Natural killer cell (primary cell): Measurements from ENCODE around the gene SLC5A6. TPM values are rescaled to one million over a fixed set of nuclear protein-coding genes. Genes with fewer than 3 reads are reported as not detected.

Source experiments
- ATAC-seq, 3 donors: fragments of 150-1000 bp in 2 of 3; fragments of 200-7000 bp in 1 of 3; cut with Tn5 transposase; 1 replicate in 1 of 3; 2 replicates in 2 of 3; pipeline ENCODE4 v1.10.0; 2021; ENCODE audit warnings: mild to moderate bottlenecking in 2 of 3, moderate library complexity in 2 of 3
- DNase-seq, 2 donors: peaks; one replicate each; pipeline versions ENCODE4 v3.0.0 to v3.0.0-alpha.2; 2013 to 2021; ENCODE audit warnings: mixed read lengths in 1 of 2
- H3K27ac ChIP-seq: one replicate; pipeline ENCODE4 v1.5.1; 2013; ENCODE audit warnings: mild to moderate bottlenecking, low read length
- H3K27me3 ChIP-seq: one replicate; pipeline ENCODE4 v1.6.1; 2013; ENCODE audit warnings: low read length; ENCODE audit not compliant: control insufficient read depth, insufficient read depth
- H3K36me3 ChIP-seq: one replicate; pipeline ENCODE4 v1.6.1; 2013; ENCODE audit warnings: low read length; ENCODE audit not compliant: control insufficient read depth, insufficient read depth
- H3K4me1 ChIP-seq: one replicate; pipeline ENCODE4 v1.6.1; 2013; ENCODE audit warnings: low read length; ENCODE audit not compliant: control insufficient read depth, insufficient read depth
- H3K4me3 ChIP-seq: one replicate; pipeline ENCODE4 v1.5.1; 2013; ENCODE audit warnings: low read length
- H3K9me3 ChIP-seq: one replicate; pipeline ENCODE4 v1.6.1; 2013; ENCODE audit warnings: low read length; ENCODE audit not compliant: control insufficient read depth, insufficient read depth
- H3K27ac Mint-ChIP-seq, 2 donors: one replicate each; pipeline ENCODE4 v1.8.0; 2022; ENCODE audit warnings: mild to moderate bottlenecking in 2 of 2, mixed read lengths in 2 of 2, moderate library complexity in 1 of 2
- H3K27me3 Mint-ChIP-seq, 2 donors: one replicate each; pipeline ENCODE4 v1.8.0; 2022; ENCODE audit warnings: low read depth in 2 of 2, mixed read lengths in 2 of 2
- H3K36me3 Mint-ChIP-seq: one replicate; pipeline ENCODE4 v1.8.0; 2022; ENCODE audit warnings: mixed read lengths
- H3K4me1 Mint-ChIP-seq, 2 donors: one replicate each; pipeline ENCODE4 v1.8.0; 2022; ENCODE audit warnings: mixed read lengths in 2 of 2
- H3K4me3 Mint-ChIP-seq: one replicate; pipeline ENCODE4 v1.8.0; 2022; ENCODE audit warnings: mild to moderate bottlenecking, moderate library complexity, mixed read lengths
- H3K9me3 Mint-ChIP-seq, 2 donors: one replicate each; pipeline ENCODE4 v1.8.0; 2022; ENCODE audit warnings: mixed read lengths in 2 of 2
- WGBS: methylation state at CpG from one replicate; pipeline ENCODE4 v1.1.7; 2013; ENCODE audit warnings: missing lambda C conversion rate; ENCODE audit not compliant: insufficient coverage; 5-methylcytosine and 5-hydroxymethylcytosine counted together
- intact Hi-C: fragments of 100-400 bp; cut with micrococcal nuclease; formaldehyde crosslinking; loops from one replicate; pipeline ENCODE4 v1.14.2; 2022
- total RNA-seq, 4 donors: library from RNA; stranded (reverse); fragments of 120-200 nt in 1 of 4; gene quantifications; one replicate each; pipeline versions ENCODE4 v1.2.3 to v1.2.4, GENCODE V29; 2013 to 2022
- TF ChIP-seq, protein P1 (sequence below): fragments of 200-600 bp; IDR thresholded peaks from one replicate; pipeline ENCODE4 v1.8.0; 2022; ENCODE audit warnings: antibody characterized with exemption

Gene SLC5A6
- total RNA-seq, 3 donors from 2014 or later (not counting 1 experiment from before 2014, with no cell fraction given): 86.2 to 102 (median 93.7) TPM

DNA sequence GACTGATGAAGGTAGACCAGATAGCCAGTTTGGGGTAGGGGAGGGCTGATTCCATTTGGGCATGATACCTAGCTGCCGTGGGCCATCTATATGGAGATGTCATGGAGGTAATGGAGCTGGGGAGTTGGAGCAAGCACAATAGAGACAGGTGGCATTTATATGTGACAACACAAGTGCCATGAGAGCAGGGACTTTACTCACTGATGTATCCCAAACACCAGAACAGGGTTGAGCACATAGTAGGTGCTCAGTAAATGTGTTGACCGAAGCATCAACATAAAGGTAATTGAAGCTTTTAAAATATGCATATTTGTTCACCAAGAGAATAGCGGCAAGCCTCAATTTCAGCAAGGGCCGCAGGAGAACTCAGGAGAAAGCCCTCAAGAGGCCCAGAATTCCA, 35.8 kb upstream of the SLC5A6 start:
- WGBS: 86% methylated on average over 4 of the region's 4 CpGs

DNA sequence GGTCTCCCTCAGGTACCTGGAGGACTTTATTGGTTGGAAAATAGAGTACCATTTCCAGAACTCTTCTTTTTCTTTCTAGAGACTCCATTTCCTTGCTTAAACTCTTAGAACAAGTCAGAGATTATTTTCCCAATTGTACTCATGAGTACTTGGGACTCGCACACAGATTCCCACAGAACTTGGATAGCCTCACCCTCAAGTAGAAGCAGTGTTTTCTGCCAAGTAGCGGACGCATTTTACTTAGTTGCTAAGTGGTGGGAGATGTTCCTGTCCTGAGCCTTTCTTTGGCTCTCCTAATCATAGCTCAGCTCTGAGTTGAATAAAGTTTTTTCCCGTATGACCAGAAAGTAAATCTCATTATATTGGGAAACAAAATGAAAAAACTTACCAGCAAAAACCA, 33.6 kb upstream of the SLC5A6 start:
- WGBS: 90% methylated on average over 4 of the region's 4 CpGs
- Mint-ChIP-seq H3K27ac (no peak overlapping the region), H3K36me3 (no peaks in the 10 kb centered on the region), H3K4me3 (no peak overlapping the region), H3K4me1 (no peaks in the 10 kb centered on the region), H3K9me3 (no peaks in the 10 kb centered on the region), H3K27me3 (peaks cover 0 to 8% of the 10 kb centered on the region in 2 donors)
- Histone ChIP-seq H3K4me1 (peaks cover 4% of the 10 kb centered on the region), H3K36me3 (peaks cover 29% of the 10 kb centered on the region), H3K27me3 (no peaks in the 10 kb centered on the region), H3K9me3 (no peaks in the 10 kb centered on the region), H3K4me3 (no peak overlapping the region), H3K27ac (no peak overlapping the region)
- intact Hi-C loops: no loop called here
- TF ChIP-seq, protein P1, sequence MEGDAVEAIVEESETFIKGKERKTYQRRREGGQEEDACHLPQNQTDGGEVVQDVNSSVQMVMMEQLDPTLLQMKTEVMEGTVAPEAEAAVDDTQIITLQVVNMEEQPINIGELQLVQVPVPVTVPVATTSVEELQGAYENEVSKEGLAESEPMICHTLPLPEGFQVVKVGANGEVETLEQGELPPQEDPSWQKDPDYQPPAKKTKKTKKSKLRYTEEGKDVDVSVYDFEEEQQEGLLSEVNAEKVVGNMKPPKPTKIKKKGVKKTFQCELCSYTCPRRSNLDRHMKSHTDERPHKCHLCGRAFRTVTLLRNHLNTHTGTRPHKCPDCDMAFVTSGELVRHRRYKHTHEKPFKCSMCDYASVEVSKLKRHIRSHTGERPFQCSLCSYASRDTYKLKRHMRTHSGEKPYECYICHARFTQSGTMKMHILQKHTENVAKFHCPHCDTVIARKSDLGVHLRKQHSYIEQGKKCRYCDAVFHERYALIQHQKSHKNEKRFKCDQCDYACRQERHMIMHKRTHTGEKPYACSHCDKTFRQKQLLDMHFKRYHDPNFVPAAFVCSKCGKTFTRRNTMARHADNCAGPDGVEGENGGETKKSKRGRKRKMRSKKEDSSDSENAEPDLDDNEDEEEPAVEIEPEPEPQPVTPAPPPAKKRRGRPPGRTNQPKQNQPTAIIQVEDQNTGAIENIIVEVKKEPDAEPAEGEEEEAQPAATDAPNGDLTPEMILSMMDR: no peak
- DNase-seq: no peak
- ATAC-seq: no peak

More for the DNA sequence above, 35.8 kb upstream of the SLC5A6 start:
- DNase-seq: no peak
- Mint-ChIP-seq H3K4me1 (no peaks in the 10 kb centered on the region), H3K4me3 (no peak overlapping the region), H3K27ac (no peak overlapping the region), H3K9me3 (no peaks in the 10 kb centered on the region), H3K27me3 (peaks cover 8 to 15% of the 10 kb centered on the region in 2 donors), H3K36me3 (no peaks in the 10 kb centered on the region)
- Histone ChIP-seq H3K4me1 (peaks cover 4% of the 10 kb centered on the region), H3K9me3 (no peaks in the 10 kb centered on the region), H3K27ac (no peak overlapping the region), H3K4me3 (no peak overlapping the region), H3K27me3 (no peaks in the 10 kb centered on the region), H3K36me3 (peaks cover 10% of the 10 kb centered on the region)
- TF ChIP-seq, protein P1: no peak
- ATAC-seq: no peak
- intact Hi-C loops: no loop called here

DNA sequence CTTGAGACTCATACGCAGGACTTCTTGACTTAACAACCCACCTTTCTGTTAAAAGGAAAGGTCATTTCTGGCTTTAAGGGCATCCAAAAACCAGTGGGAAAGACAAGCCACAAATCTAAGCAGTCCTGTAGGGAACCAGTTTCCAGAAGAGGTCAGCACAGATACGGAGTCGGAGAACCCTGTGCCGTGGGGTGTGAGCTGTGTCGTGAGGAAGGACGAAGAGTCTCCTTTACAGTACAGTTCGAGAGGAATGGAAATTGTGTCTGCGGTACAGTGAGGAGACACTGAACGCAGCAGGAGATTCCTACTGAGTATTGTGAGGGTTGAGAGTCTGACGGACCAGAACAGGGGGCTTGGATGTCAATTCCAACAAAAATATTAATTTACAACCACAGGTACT, 33.0 kb upstream of the SLC5A6 start:
- no peaks in the 10 kb centered on the region for H3K9me3 Mint-ChIP-seq
- peaks cover 2% of the 10 kb centered on the region for H3K4me1 ChIP-seq
- DNase-seq (no peak), ATAC-seq (no peak)
- no peaks in the 10 kb centered on the region for H3K4me1 Mint-ChIP-seq
- intact Hi-C loops: no loop called here
- H3K27ac Mint-ChIP-seq: no peak overlapping the region
- no peak overlapping the region for H3K27ac ChIP-seq
- H3K36me3 ChIP-seq: peaks cover 34% of the 10 kb centered on the region
- no peak overlapping the region for H3K4me3 ChIP-seq
- H3K27me3 Mint-ChIP-seq: peaks cover 0 to 5% of the 10 kb centered on the region in 2 donors
- WGBS: 94% methylated on average over 9 of the region's 10 CpGs
- H3K36me3 Mint-ChIP-seq: no peaks in the 10 kb centered on the region
- H3K27me3 ChIP-seq: no peaks in the 10 kb centered on the region
- H3K4me3 Mint-ChIP-seq: no peak overlapping the region
- TF ChIP-seq, protein P1: no peak
- no peaks in the 10 kb centered on the region for H3K9me3 ChIP-seq

DNA sequence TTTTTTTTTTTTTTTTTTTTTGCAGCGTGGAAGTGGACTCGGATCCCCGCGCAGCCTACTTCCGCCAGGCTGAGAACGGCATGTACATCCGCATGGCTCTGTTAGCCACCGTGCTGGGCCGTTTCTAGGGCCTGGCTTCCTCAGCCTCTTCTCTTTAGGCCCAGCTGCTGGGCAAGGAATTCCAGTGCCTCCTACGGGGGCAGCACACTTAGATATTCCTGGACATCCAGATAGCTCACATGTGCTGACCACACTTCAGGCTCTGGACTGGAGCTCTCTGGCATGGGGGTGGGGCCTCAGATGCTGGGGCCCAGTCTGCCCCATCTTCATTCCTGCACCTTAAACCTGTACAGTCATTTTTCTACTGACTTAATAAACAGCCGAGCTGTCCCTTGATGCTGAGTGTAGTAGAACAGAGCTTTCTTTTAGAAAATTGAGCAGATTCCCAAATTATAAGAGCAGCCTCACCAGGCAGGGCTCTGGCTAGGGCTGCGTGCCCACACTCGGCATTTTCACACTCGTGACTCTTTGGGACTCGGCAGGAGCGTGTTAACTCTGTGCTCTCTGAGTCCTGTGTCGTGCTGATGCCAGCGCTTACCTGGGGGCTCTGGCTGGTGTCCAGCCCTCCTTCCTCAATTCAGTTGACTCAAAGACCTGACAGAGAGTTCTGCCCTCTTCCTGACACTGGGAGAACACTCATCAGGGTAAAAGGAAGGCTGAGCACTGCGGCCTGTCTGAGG, 31.5 kb upstream of the SLC5A6 start:
- Mint-ChIP-seq H3K27ac (no peak overlapping the region), H3K9me3 (no peaks in the 10 kb centered on the region)

More for the DNA sequence above, 31.5 kb upstream of the SLC5A6 start:
- ATAC-seq: no peak
- Histone ChIP-seq H3K4me1 (no peaks in the 10 kb centered on the region), H3K36me3 (peaks cover 47% of the 10 kb centered on the region), H3K9me3 (no peaks in the 10 kb centered on the region), H3K27ac (no peak overlapping the region), H3K27me3 (no peaks in the 10 kb centered on the region), H3K4me3 (no peak overlapping the region)
- no peaks in the 10 kb centered on the region for H3K4me1 Mint-ChIP-seq
- intact Hi-C loops: no loop called here
- H3K4me3 Mint-ChIP-seq: no peak overlapping the region
- TF ChIP-seq, protein P1: no peak
- DNase-seq: no peak
- WGBS: 96% methylated on average over 19 of the region's 19 CpGs
- no peaks in the 10 kb centered on the region for H3K36me3 Mint-ChIP-seq
- H3K27me3 Mint-ChIP-seq: no peaks in the 10 kb centered on the region
